GM12878 (cell line): ENCODE measurements around the gene TXNRD1. TPM values are rescaled to one million over a fixed set of nuclear protein-coding genes. Genes with fewer than 3 reads are reported as not detected.

Experiments used
- ATAC-seq: fragments of 200-7000 bp; cut with Tn5 transposase; 3 replicates; pipeline ENCODE4 v1.9.1; 2020; ENCODE audit warnings: mild to moderate bottlenecking, moderate library complexity
- BruUV-seq: library from RNA; stranded (reverse); fragments of 400-500 nt; replicated peaks from 2 replicates; lab custom pipeline; 2021; lab: Mats Ljungman, UMichigan
- CTCF ChIA-PET: fragments of 300-600 bp; sonication (Branson Sonifier 250); formaldehyde crosslinking; extraction: SDS; loops from one replicate; lab custom pipeline; 2021; ENCODE audit warnings: inconsistent platforms; lab: Yijun Ruan, JAX
- POLR2A ChIA-PET: fragments of 350-600 bp; formaldehyde crosslinking; extraction: SDS; loops from one replicate; lab custom pipeline; 2021; ENCODE audit warnings: inconsistent platforms; lab: Charles Lee
- RAD21 ChIA-PET: fragments of 300-600 bp; sonication (Branson Sonifier 250); formaldehyde crosslinking; loops from one replicate; lab custom pipeline; 2023; ENCODE audit warnings: antibody characterized with exemption; ENCODE audit not compliant: unreplicated experiment; lab: Charles Lee
- SMC1A ChIA-PET: fragments of 300-600 bp; sonication (Branson Sonifier 250); formaldehyde crosslinking; loops from one replicate; lab custom pipeline; 2023; ENCODE audit not compliant: unreplicated experiment, uncharacterized antibody; lab: Charles Lee
- DNase-seq: peaks from one replicate; pipeline ENCODE4 v3.0.0-alpha.2; 2011; ENCODE audit warnings: low read depth, low spot score
- FAIRE-seq: peaks from 3 replicates; lab custom pipeline; 2011; peaks lifted over from hg19 to GRCh38; lab: Jason Lieb, UNC
- H2AFZ ChIP-seq: 2 replicates; pipeline ENCODE4 v1.6.0; 2011; ENCODE audit warnings: low read depth, low read length, control low read depth; ENCODE audit not compliant: control insufficient read depth
- H3K27ac ChIP-seq: 2 replicates; pipeline ENCODE4 v1.5.1; 2011; ENCODE audit warnings: control low read depth; ENCODE audit not compliant: control insufficient read depth, insufficient read depth
- H3K27me3 ChIP-seq, 2 experiments: replicated peaks in 1 of 2; 2 replicates each; pipeline versions ENCODE4 v1.6.0 to v1.6.1; 2011; ENCODE audit warnings: low read length in 1 of 2; ENCODE audit not compliant: control insufficient read depth in 2 of 2, insufficient read depth in 2 of 2
- H3K36me3 ChIP-seq, 2 experiments: 2 replicates each; pipeline ENCODE4 v1.5.1; 2011; ENCODE audit warnings: low read length in 1 of 2; ENCODE audit not compliant: control insufficient read depth in 2 of 2, insufficient read depth in 2 of 2
- H3K4me1 ChIP-seq: 2 replicates; pipeline ENCODE4 v1.6.1; 2011; ENCODE audit warnings: mild to moderate bottlenecking, low read length, moderate library complexity, mixed read lengths; ENCODE audit not compliant: control insufficient read depth, insufficient read depth
- H3K4me2 ChIP-seq: 2 replicates; pipeline ENCODE4 v1.6.0; 2011; ENCODE audit warnings: control low read depth; ENCODE audit not compliant: control insufficient read depth, insufficient read depth
- H3K4me3 ChIP-seq: fragments of 200-600 bp; sonication (generic); 2 replicates; pipeline ENCODE4 v1.5.1; 2016
- H3K79me2 ChIP-seq: 2 replicates; pipeline ENCODE4 v1.6.0; 2011; ENCODE audit warnings: low read length; ENCODE audit not compliant: control insufficient read depth, insufficient read depth
- H3K9ac ChIP-seq: 2 replicates; pipeline ENCODE4 v1.8.0; 2011; ENCODE audit warnings: low read length, control low read depth, mixed read lengths; ENCODE audit not compliant: control insufficient read depth, insufficient read depth
- H3K9me3 ChIP-seq: replicated peaks from 3 replicates; pipeline ENCODE4 v1.5.1; 2011; ENCODE audit warnings: mild to moderate bottlenecking, low read length; ENCODE audit not compliant: control insufficient read depth, insufficient read depth
- H4K20me1 ChIP-seq: 2 replicates; pipeline ENCODE4 v1.6.0; 2011; ENCODE audit not compliant: control insufficient read depth, insufficient read depth
- ASH2L ChIP-seq: fragments of 300-600, 200-600 bp; sonication (generic); IDR thresholded peaks from 2 replicates; pipeline ENCODE4 v1.6.1; 2017; ENCODE audit warnings: low read depth, mild to moderate bottlenecking, borderline replicate concordance
- BCL11A ChIP-seq: IDR thresholded peaks from 2 replicates; pipeline ENCODE4 v1.6.1; 2011; ENCODE audit warnings: low read depth, low read length
- CBX5 ChIP-seq: sonication (generic); IDR thresholded peaks from 2 replicates; pipeline ENCODE4 v1.6.1; 2016; ENCODE audit warnings: low read depth, moderate library complexity, mild to moderate bottlenecking, inconsistent platforms
- IKZF2 ChIP-seq, 2 experiments: fragments of 450-650 bp; IDR thresholded peaks; 2 replicates each; pipeline ENCODE4 v1.6.1; 2017; ENCODE audit warnings: mild to moderate bottlenecking in 2 of 2, moderate library complexity in 2 of 2
- MYC ChIP-seq: IDR thresholded peaks from 2 replicates; pipeline ENCODE4 v1.6.1; 2011; ENCODE audit warnings: mild to moderate bottlenecking, low read length, moderate library complexity, inconsistent platforms; ENCODE audit not compliant: insufficient read depth, insufficient replicate concordance, insufficient read length, severe bottlenecking
- NFIC ChIP-seq: IDR thresholded peaks from 2 replicates; pipeline ENCODE4 v1.6.1; 2012; ENCODE audit warnings: low read depth, mild to moderate bottlenecking, inconsistent platforms, low read length, moderate library complexity
- SREBF2 ChIP-seq: IDR thresholded peaks from 2 replicates; pipeline ENCODE4 v1.6.1; 2012; ENCODE audit warnings: mild to moderate bottlenecking, low read length
- TAF1 ChIP-seq: IDR thresholded peaks from 2 replicates; pipeline ENCODE4 v1.6.1; 2011; ENCODE audit warnings: mild to moderate bottlenecking, low read depth, low read length, borderline replicate concordance
- ZNF24 ChIP-seq: fragments of 450-650 bp; IDR thresholded peaks from 2 replicates; pipeline ENCODE4 v1.6.1; 2017; ENCODE audit warnings: antibody characterized with exemption, mild to moderate bottlenecking
- ZNF592 ChIP-seq: fragments of 450-650 bp; IDR thresholded peaks from 2 replicates; pipeline ENCODE4 v1.6.1; 2017; ENCODE audit warnings: mild to moderate bottlenecking, moderate library complexity
- ZNF622 ChIP-seq: fragments of 450-650 bp; IDR thresholded peaks from 2 replicates; pipeline ENCODE4 v1.6.1; 2017; ENCODE audit warnings: mild to moderate bottlenecking, inconsistent platforms
- ZSCAN29 ChIP-seq: fragments of 450-650 bp; IDR thresholded peaks from 2 replicates; pipeline ENCODE4 v1.6.1; 2017; ENCODE audit warnings: mild to moderate bottlenecking, moderate library complexity
- WGBS: methylation state at CpG from one replicate; pipeline ENCODE4 v1.1.6; 2016; ENCODE audit warnings: low lambda C conversion rate; ENCODE audit not compliant: insufficient replicate concordance, insufficient coverage; ENCODE audit errors: missing lambda C conversion rate; 5-methylcytosine and 5-hydroxymethylcytosine counted together
- in situ Hi-C: fragments of 300-500 bp; cut with MboI; formaldehyde crosslinking; loops from 9 replicates; pipeline ENCODE4 v1.14.3; 2018; ENCODE audit warnings: mixed read lengths
- intact Hi-C: fragments of 100-400 bp; cut with micrococcal nuclease; formaldehyde crosslinking; loops from one replicate; pipeline ENCODE4 v1.14.2; 2022; ENCODE audit not compliant: unreplicated experiment
- polyA plus RNA-seq, 11 experiments: library from polyadenylated mRNA; depleted of rRNA in 4 of 11; unstranded in 6 of 11; stranded (reverse) in 5 of 11; fragments of >200 nt; fragmentation: Nextera tagmentation in 4 of 11; fragmentation: Illumina TruSeq in 1 of 11; extraction: Ambion mirVana in 4 of 11; extraction: Trizol in 1 of 11; gene quantifications; 1 replicate in 1 of 11; 2 replicates in 10 of 11; pipeline versions ENCODE4 v1.2.1 to v1.2.3, GENCODE V29; 2011 to 2016; ENCODE audit warnings: inconsistent platforms in 2 of 11, missing spikeins in 2 of 11, low read depth in 1 of 11
- total RNA-seq, 4 experiments: library from RNA; depleted of rRNA in 3 of 4; stranded (reverse); fragments of >200 nt in 3 of 4; fragmentation: Illumina TruSeq in 1 of 4; extraction: Trizol in 1 of 4; gene quantifications; 2 replicates each; pipeline versions ENCODE4 v1.2.1 to v1.2.3, GENCODE V29; 2013 to 2021
- TF ChIP-seq, protein P1 (sequence below): IDR thresholded peaks from 2 replicates; pipeline ENCODE4 v1.6.1; 2011; ENCODE audit warnings: low read depth, low read length, improper control_type of control experiment, borderline replicate concordance
- TF ChIP-seq, protein P2 (sequence below): fragments of 450-650 bp; IDR thresholded peaks from 2 replicates; pipeline ENCODE4 v1.6.1; 2014; ENCODE audit warnings: mild to moderate bottlenecking

The TXNRD1 gene
- total and polyA plus RNA-seq, 10 of the 15 experiments (the other 5 are each of a cell fraction or from before 2014, with no cell fraction given): 52.6 to 84.6 (median 67.8) TPM

DNA sequence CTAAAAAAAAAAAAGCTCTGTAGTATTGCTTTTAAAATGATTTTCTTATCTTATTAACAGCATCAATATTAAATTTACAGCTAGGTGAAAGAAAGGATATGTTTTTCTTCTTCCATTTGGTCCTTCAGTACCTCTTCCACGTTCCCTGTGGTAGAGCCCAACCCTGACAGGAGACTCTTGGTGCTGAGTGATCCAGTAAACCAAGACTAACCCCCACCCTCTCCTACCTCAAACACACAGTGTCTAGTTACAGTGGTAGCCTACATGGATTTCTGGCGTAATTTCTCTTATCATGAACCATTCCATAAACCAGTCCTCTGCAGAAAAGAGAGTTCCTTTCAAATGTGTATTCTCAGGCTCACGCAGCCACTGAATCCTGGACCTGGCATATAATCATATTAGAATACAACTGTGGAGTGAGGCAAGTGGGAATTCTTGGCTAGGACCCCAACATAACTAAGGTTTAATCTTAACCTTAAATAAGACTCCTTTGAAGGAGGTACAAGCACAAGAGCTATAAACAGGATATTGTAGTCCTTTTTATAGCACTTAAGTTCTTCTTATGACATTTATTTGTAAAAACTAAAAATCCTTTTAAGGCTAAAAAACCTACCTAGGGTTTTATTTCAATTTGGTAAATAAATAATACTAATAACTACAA is 27.1 kb downstream of the TXNRD1 start:
- H3K79me2 ChIP-seq: no peaks in the 10 kb centered on the region
- 34% methylated on average over 3 of the region's 3 CpGs for WGBS
- H2AFZ ChIP-seq: no peak overlapping the region
- TF ChIP-seq CBX5 (no peak), MYC (no peak), TAF1 (no peak), ASH2L (no peak), SREBF2 (no peak), IKZF2 (IDR thresholded peaks at IDR 0.05) (no peak), NFIC (no peak), ZNF24 (no peak), ZSCAN29 (no peak), ZNF622 (no peak), BCL11A (no peak), ZNF592 (no peak)
- TF ChIP-seq, protein P1, sequence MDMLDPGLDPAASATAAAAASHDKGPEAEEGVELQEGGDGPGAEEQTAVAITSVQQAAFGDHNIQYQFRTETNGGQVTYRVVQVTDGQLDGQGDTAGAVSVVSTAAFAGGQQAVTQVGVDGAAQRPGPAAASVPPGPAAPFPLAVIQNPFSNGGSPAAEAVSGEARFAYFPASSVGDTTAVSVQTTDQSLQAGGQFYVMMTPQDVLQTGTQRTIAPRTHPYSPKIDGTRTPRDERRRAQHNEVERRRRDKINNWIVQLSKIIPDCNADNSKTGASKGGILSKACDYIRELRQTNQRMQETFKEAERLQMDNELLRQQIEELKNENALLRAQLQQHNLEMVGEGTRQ: no peak
- TF ChIP-seq, protein P2, sequence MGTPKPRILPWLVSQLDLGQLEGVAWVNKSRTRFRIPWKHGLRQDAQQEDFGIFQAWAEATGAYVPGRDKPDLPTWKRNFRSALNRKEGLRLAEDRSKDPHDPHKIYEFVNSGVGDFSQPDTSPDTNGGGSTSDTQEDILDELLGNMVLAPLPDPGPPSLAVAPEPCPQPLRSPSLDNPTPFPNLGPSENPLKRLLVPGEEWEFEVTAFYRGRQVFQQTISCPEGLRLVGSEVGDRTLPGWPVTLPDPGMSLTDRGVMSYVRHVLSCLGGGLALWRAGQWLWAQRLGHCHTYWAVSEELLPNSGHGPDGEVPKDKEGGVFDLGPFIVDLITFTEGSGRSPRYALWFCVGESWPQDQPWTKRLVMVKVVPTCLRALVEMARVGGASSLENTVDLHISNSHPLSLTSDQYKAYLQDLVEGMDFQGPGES: no peak
- BruUV-seq: no TSS peak
- H3K9ac ChIP-seq: no peak overlapping the region
- RAD21 ChIA-PET: no interaction called here
- POLR2A ChIA-PET: interaction anchor here (0.6 kb wide), 1 partner anchor 462 kb away, joined by 7 read pairs; no protein-coding TSS in a partner anchor
- no peaks in the 10 kb centered on the region for H3K9me3 ChIP-seq
- H3K27ac ChIP-seq: no peak overlapping the region
- no peaks in the 10 kb centered on the region for H3K27me3 ChIP-seq
- SMC1A ChIA-PET: interaction anchor here (0.7 to 1.1 kb wide), 2 partner anchors 78 to 97 kb away, joined by 3 read pairs; no protein-coding TSS in a partner anchor
- CTCF ChIA-PET: no interaction called here
- intact Hi-C loops (no loop called here), in situ Hi-C loops (no loop called here)
- H3K36me3 ChIP-seq: no peaks in the 10 kb centered on the region
- no peak overlapping the region for H3K4me3 ChIP-seq
- H3K4me1 ChIP-seq: no peaks in the 10 kb centered on the region
- ATAC-seq (no peak), FAIRE-seq (no peak), DNase-seq (no peak)
- no peaks in the 10 kb centered on the region for H4K20me1 ChIP-seq
- H3K4me2 ChIP-seq: no peak overlapping the region
